ENCODE data around the gene ICAM2. TPM values are rescaled to one million over a fixed set of nuclear protein-coding genes. Genes with fewer than 3 reads are reported as not detected.

ICAM2 gene
- polyA plus RNA-seq, 1 of the 3 experiments (the other 2 are of a cell fraction) = 0.08 TPM

- ChIA-PET POLR2A (no interaction called here), CTCF (interaction anchor here (1.7 to 22.7 kb wide), 4 partner anchors 17 to 374 kb away, joined by 3 to 266 read pairs (median 26); no protein-coding TSS in a partner anchor)
- Histone ChIP-seq H3K79me2 (ENCODE audit: insufficient read depth) (no peaks in the 10 kb centered on the region), H3K9me2 (no peaks in the 10 kb centered on the region), H3K27me3 (ENCODE audit: insufficient read depth) (no peaks in the 10 kb centered on the region), H3K4me1 (ENCODE audit: control insufficient read depth in 1 of 2, insufficient read depth in 2 of 2, low read depth in 1 of 2, low read length in 1 of 2) (no peaks in the 10 kb centered on the region), H3K9me3 (no peaks in the 10 kb centered on the region), H3K4me3 (ENCODE audit: low read depth in 2 of 2, low read length in 1 of 2) (no peak overlapping the region), H3F3A (replicated peaks; ENCODE audit: insufficient read depth) (no peaks in the 10 kb centered on the region), H3K4me2 (no peak overlapping the region), H3K27ac (ENCODE audit: low read depth in 2 of 2, low read length in 1 of 2) (no peak overlapping the region), H3K9ac (no peak overlapping the region), H2AFZ (ENCODE audit: low read depth) (no peak overlapping the region), H4K20me1 (ENCODE audit: insufficient read depth) (no peaks in the 10 kb centered on the region), H3K36me3 (replicated peaks in 1 of 2; ENCODE audit: control insufficient read depth in 1 of 2, insufficient read depth in 2 of 2, low read length in 1 of 2) (peaks cover 11 to 67% of the 10 kb centered on the region in 2 experiments)
- no peak for DNase-seq
- TF ChIP-seq EP300 (IDR thresholded peaks at IDR 0.05; ENCODE audit: borderline replicate concordance in 1 of 2, low read depth in 1 of 2, low read length in 1 of 2) = no peak
- no peak for TF ChIP-seq GABPA (IDR thresholded peaks at IDR 0.05; ENCODE audit: low read depth)
- no peak for TF ChIP-seq MAX (IDR thresholded peaks at IDR 0.05; ENCODE audit: low read depth)
- TF ChIP-seq ELF1 (IDR thresholded peaks at IDR 0.05) = no peak
- no peak for TF ChIP-seq REST (IDR thresholded peaks at IDR 0.05; ENCODE audit: low read depth, low read length)
- no peak for TF ChIP-seq RAD21 (IDR thresholded peaks at IDR 0.05; ENCODE audit: low read length)
- no peak for TF ChIP-seq CTCF (IDR thresholded peaks at IDR 0.05)
- WGBS (ENCODE audit: low lambda C conversion rate) = 86% methylated on average over 13 of the region's 13 CpGs
Observed at GRCh38 chr17:64045176-64045575, 24.7 kb upstream of the ICAM2 start.

GRCh38 chr17:64042700-64043485 lies 22.5 kb upstream of the ICAM2 start:
- H4K20me1 ChIP-seq (ENCODE audit: insufficient read depth) = no peaks in the 10 kb centered on the region
- peaks cover 13 to 50% of the 10 kb centered on the region in 2 experiments for H3K36me3 ChIP-seq (replicated peaks in 1 of 2; ENCODE audit: control insufficient read depth in 1 of 2, insufficient read depth in 2 of 2, low read length in 1 of 2)
- ChIA-PET POLR2A (no interaction called here), CTCF (interaction anchor here (0.6 to 22.7 kb wide), 12 partner anchors 10 to 239 kb away, joined by 3 to 266 read pairs (median 4); no protein-coding TSS in a partner anchor)
- 82% methylated on average over 12 of the region's 12 CpGs for WGBS (ENCODE audit: low lambda C conversion rate)
- TF ChIP-seq FOXM1 (IDR thresholded peaks at IDR 0.05; ENCODE audit: low read depth) (no peak), PBX3 (IDR thresholded peaks at IDR 0.05) (no peak), RXRA (IDR thresholded peaks at IDR 0.05; ENCODE audit: borderline replicate concordance, low read depth) (no peak), RAD21 (IDR thresholded peaks at IDR 0.05; ENCODE audit: low read length) (no peak), TCF12 (IDR thresholded peaks at IDR 0.05) (no peak), YY1 (IDR thresholded peaks at IDR 0.05; ENCODE audit: low read depth) (no peak), NRF1 (IDR thresholded peaks at IDR 0.05; ENCODE audit: low read depth, low read length) (no peak), MAX (IDR thresholded peaks at IDR 0.05; ENCODE audit: low read depth) (no peak)
- H3K27me3 ChIP-seq (ENCODE audit: insufficient read depth) = no peaks in the 10 kb centered on the region
- H3K4me3 ChIP-seq (ENCODE audit: low read depth in 2 of 2, low read length in 1 of 2) = no peak overlapping the region
- no peak for DNase-seq
- no peak overlapping the region for H2AFZ ChIP-seq (ENCODE audit: low read depth)
- no peak overlapping the region for H3K9ac ChIP-seq
- H3K4me1 ChIP-seq (ENCODE audit: control insufficient read depth in 1 of 2, insufficient read depth in 2 of 2, low read depth in 1 of 2, low read length in 1 of 2) = no peaks in the 10 kb centered on the region
- H3F3A ChIP-seq (replicated peaks; ENCODE audit: insufficient read depth) = no peaks in the 10 kb centered on the region
- no peaks in the 10 kb centered on the region for H3K9me2 ChIP-seq
- no peak overlapping the region for H3K4me2 ChIP-seq
- H3K79me2 ChIP-seq (ENCODE audit: insufficient read depth) = no peaks in the 10 kb centered on the region
- no peaks in the 10 kb centered on the region for H3K9me3 ChIP-seq
- no peak overlapping the region for H3K27ac ChIP-seq (ENCODE audit: low read depth in 2 of 2, low read length in 1 of 2)

All from SK-N-SH (cell line).